ENCODE data around the gene SNRNP48. TPM values are rescaled to one million over a fixed set of nuclear protein-coding genes. Genes with fewer than 3 reads are reported as not detected.

SNRNP48 gene
- total RNA-seq, 1 donor from 2014 or later = 54.1 TPM

DNA sequence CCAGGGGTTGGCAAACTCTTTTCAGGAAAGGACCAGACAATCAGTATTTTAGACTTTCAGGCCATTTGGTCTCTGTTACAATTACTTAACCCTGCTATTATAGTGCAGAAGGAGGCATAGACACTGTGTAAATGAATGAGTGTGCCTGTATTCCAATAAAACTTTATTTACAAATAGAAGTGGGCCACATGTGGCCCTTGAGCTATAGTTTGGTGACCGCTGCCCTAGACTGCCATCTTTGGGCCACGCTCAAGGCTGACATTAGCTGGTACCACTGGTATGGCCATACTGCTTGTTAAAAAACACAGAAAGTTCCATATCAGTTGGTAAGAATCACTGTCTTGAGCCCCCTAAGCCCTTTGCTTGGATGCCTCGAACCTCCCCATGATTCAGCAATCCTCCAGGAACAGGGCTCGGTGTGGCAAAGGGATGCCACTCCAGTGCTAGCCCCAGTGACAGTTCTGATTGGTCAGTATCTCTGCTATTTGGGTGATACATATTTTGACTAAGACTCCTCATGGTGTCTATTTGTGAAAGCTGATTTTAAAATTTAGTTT is 23.3 kb upstream of the SNRNP48 start:
- Histone ChIP-seq H3K4me3 (no peak overlapping the region), H3F3A (ENCODE audit: low read depth) (no peaks in the 10 kb centered on the region), H3K4me1 (no peaks in the 10 kb centered on the region), H3K79me2 (ENCODE audit: low read depth) (no peaks in the 10 kb centered on the region), H2AFZ (replicated peaks) (no peak overlapping the region), H3K27me3 (no peaks in the 10 kb centered on the region), H3K4me2 (no peak overlapping the region), H4K20me1 (ENCODE audit: low read depth) (no peaks in the 10 kb centered on the region), H3K9me3 (ENCODE audit: low read depth) (no peaks in the 10 kb centered on the region), H3K27ac (no peak overlapping the region), H3K36me3 (no peaks in the 10 kb centered on the region), H3K9ac (no peak overlapping the region)
- Mint-ChIP-seq H3K4me1 (no peaks in the 10 kb centered on the region), H3K9me3 (no peaks in the 10 kb centered on the region), H3K27ac (no peak overlapping the region), H3K36me3 (peaks cover 12% of the 10 kb centered on the region), H3K4me3 (no peak overlapping the region), H3K27me3 (ENCODE audit: insufficient read depth, low read depth) (no peaks in the 10 kb centered on the region)
- TF ChIP-seq, protein P1, sequence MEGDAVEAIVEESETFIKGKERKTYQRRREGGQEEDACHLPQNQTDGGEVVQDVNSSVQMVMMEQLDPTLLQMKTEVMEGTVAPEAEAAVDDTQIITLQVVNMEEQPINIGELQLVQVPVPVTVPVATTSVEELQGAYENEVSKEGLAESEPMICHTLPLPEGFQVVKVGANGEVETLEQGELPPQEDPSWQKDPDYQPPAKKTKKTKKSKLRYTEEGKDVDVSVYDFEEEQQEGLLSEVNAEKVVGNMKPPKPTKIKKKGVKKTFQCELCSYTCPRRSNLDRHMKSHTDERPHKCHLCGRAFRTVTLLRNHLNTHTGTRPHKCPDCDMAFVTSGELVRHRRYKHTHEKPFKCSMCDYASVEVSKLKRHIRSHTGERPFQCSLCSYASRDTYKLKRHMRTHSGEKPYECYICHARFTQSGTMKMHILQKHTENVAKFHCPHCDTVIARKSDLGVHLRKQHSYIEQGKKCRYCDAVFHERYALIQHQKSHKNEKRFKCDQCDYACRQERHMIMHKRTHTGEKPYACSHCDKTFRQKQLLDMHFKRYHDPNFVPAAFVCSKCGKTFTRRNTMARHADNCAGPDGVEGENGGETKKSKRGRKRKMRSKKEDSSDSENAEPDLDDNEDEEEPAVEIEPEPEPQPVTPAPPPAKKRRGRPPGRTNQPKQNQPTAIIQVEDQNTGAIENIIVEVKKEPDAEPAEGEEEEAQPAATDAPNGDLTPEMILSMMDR (IDR thresholded peaks at IDR 0.05) = peak; percentile 24
- no peak for TF ChIP-seq EZH2 (IDR thresholded peaks at IDR 0.05)
- no peak for TF ChIP-seq EZH2phosphoT487 (IDR thresholded peaks at IDR 0.05)
- no peak for DNase-seq (ENCODE audit: low spot score)

DNA sequence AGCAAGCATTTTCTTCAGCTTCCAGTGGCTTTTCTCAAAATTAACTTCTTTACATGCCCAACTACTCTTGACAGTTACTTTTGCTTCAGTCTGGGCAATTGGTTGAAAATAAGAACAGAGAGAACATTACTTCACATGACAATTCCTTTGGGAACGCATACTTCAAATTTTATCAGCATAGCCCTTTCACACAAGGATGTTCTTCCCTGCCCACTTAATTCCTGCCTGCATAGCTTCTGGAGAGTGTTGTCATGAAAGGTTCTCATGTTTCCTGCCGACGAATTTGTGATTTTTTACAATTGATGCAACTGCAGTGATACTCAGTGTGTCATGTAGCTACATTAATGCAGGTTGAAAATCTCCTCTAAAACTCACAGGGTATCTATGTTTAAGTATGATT is 22.0 kb upstream of the SNRNP48 start:
- Histone ChIP-seq H3K4me2 (no peak overlapping the region), H3K27me3 (no peaks in the 10 kb centered on the region), H3K4me3 (no peak overlapping the region), H3K36me3 (no peaks in the 10 kb centered on the region), H2AFZ (replicated peaks) (no peak overlapping the region), H3F3A (ENCODE audit: low read depth) (no peaks in the 10 kb centered on the region), H3K27ac (no peak overlapping the region), H3K9ac (no peak overlapping the region), H3K4me1 (no peaks in the 10 kb centered on the region), H4K20me1 (ENCODE audit: low read depth) (no peaks in the 10 kb centered on the region), H3K79me2 (ENCODE audit: low read depth) (no peaks in the 10 kb centered on the region), H3K9me3 (ENCODE audit: low read depth) (no peaks in the 10 kb centered on the region)
- Mint-ChIP-seq H3K4me3 (no peak overlapping the region), H3K36me3 (peaks cover 17% of the 10 kb centered on the region), H3K27me3 (ENCODE audit: insufficient read depth, low read depth) (no peaks in the 10 kb centered on the region), H3K4me1 (no peaks in the 10 kb centered on the region), H3K27ac (no peak overlapping the region), H3K9me3 (no peaks in the 10 kb centered on the region)
- TF ChIP-seq EZH2 (IDR thresholded peaks at IDR 0.05) (no peak), EZH2phosphoT487 (IDR thresholded peaks at IDR 0.05) (no peak)
- TF ChIP-seq, protein P1 (IDR thresholded peaks at IDR 0.05) = no peak
- DNase-seq (ENCODE audit: low spot score) = no peak

DNA sequence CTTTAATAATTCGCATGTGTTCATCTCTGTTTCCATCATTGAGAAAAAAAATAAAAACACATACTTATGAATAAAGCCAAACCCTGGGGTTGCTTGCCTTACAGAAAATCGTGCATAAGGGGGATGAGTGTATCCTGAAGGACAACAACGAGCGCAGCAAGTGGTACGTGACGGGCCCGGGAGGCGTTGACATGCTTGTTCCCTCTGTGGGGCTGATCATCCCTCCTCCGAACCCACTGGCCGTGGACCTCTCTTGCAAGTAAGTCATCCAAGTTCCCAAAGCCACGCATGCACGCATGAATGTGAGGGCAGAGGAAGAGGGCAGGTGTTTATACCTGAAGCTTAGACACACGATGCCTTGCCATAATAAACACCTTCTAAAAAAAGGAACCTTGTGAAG is 20.9 kb upstream of the SNRNP48 start:
- DNase-seq (ENCODE audit: low spot score) = no peak
- H3K36me3 Mint-ChIP-seq = peaks cover 17% of the 10 kb centered on the region
- no peaks in the 10 kb centered on the region for H3K4me1 Mint-ChIP-seq
- H2AFZ ChIP-seq (replicated peaks) = no peak overlapping the region
- no peaks in the 10 kb centered on the region for H3K9me3 Mint-ChIP-seq
- no peaks in the 10 kb centered on the region for H3K4me1 ChIP-seq
- no peaks in the 10 kb centered on the region for H3K27me3 Mint-ChIP-seq (ENCODE audit: insufficient read depth, low read depth)
- H3K4me3 ChIP-seq = no peak overlapping the region
- no peak overlapping the region for H3K9ac ChIP-seq
- no peak overlapping the region for H3K4me2 ChIP-seq
- H4K20me1 ChIP-seq (ENCODE audit: low read depth) = no peaks in the 10 kb centered on the region
- no peak overlapping the region for H3K4me3 Mint-ChIP-seq
- no peaks in the 10 kb centered on the region for H3K36me3 ChIP-seq
- H3K27ac ChIP-seq = no peak overlapping the region
- H3K79me2 ChIP-seq (ENCODE audit: low read depth) = no peaks in the 10 kb centered on the region
- no peaks in the 10 kb centered on the region for H3F3A ChIP-seq (ENCODE audit: low read depth)
- TF ChIP-seq EZH2 (IDR thresholded peaks at IDR 0.05) (no peak), EZH2phosphoT487 (IDR thresholded peaks at IDR 0.05) (no peak)
- TF ChIP-seq, protein P1 (IDR thresholded peaks at IDR 0.05) = no peak
- H3K27ac Mint-ChIP-seq = no peak overlapping the region
- no peaks in the 10 kb centered on the region for H3K27me3 ChIP-seq
- no peaks in the 10 kb centered on the region for H3K9me3 ChIP-seq (ENCODE audit: low read depth)
